H1 (cell line): ENCODE data around the gene AARSD1. TPM values are rescaled to one million over a fixed set of nuclear protein-coding genes. Genes with fewer than 3 reads are reported as not detected.
"Not testable (repeated sequence)": the region's sequence is repeated elsewhere in the genome, so short reads cannot be mapped to it uniquely, and the experiment has no call there.

Source experiments
- CTCF ChIA-PET: fragments of 300-600 bp; sonication (Branson Sonifier 250); formaldehyde crosslinking; loops from one replicate; lab custom pipeline; 2021; ENCODE audit not compliant: partially characterized antibody; lab: Charles Lee
- POLR2A ChIA-PET: fragments of 300-600 bp; sonication (Branson Sonifier 250); formaldehyde crosslinking; loops from one replicate; lab custom pipeline; 2021; ENCODE audit warnings: inconsistent platforms; ENCODE audit not compliant: partially characterized antibody; lab: Charles Lee
- DNase-seq, 2 experiments: peaks; one replicate each; pipeline versions ENCODE4 v3.0.0 to v3.0.0-alpha.2; 2010 to 2022; ENCODE audit warnings: low spot score in 2 of 2, low read depth in 1 of 2, mixed read lengths in 1 of 2
- FAIRE-seq: peaks from 2 replicates; lab custom pipeline; 2011; peaks lifted over from hg19 to GRCh38; lab: Jason Lieb, UNC
- H2AFZ ChIP-seq: 2 replicates; pipeline ENCODE4 v1.8.1; 2012; ENCODE audit warnings: low read length, inconsistent platforms
- H2AK5ac ChIP-seq: 2 replicates; pipeline ENCODE4 v1.6.1; 2013; ENCODE audit warnings: low read depth, low read length
- H2BK120ac ChIP-seq: replicated peaks from 2 replicates; pipeline ENCODE3; 2013; ENCODE audit warnings: low read depth, low read length, inconsistent platforms
- H2BK12ac ChIP-seq: 2 replicates; pipeline ENCODE4 v1.6.1; 2013; ENCODE audit warnings: low read depth, low read length
- H2BK15ac ChIP-seq: 2 replicates; pipeline ENCODE4 v1.6.1; 2013; ENCODE audit warnings: low read length
- H2BK20ac ChIP-seq: 2 replicates; pipeline ENCODE4 v1.6.1; 2013; ENCODE audit warnings: low read length
- H2BK5ac ChIP-seq: 2 replicates; pipeline ENCODE4 v1.6.1; 2013; ENCODE audit warnings: low read depth, low read length
- H3K14ac ChIP-seq: 2 replicates; pipeline ENCODE4 v1.6.1; 2013; ENCODE audit warnings: inconsistent platforms; ENCODE audit not compliant: insufficient read length
- H3K18ac ChIP-seq: 2 replicates; pipeline ENCODE4 v1.6.1; 2013; ENCODE audit warnings: low read length; ENCODE audit errors: extremely low read depth
- H3K23ac ChIP-seq: 2 replicates; pipeline ENCODE4 v1.6.1; 2013; ENCODE audit warnings: inconsistent platforms; ENCODE audit not compliant: insufficient read length
- H3K23me2 ChIP-seq: 2 replicates; pipeline ENCODE4 v1.6.1; 2013; ENCODE audit warnings: low read depth, low read length
- H3K27ac ChIP-seq: 2 replicates; pipeline ENCODE4 v1.6.1; 2011; ENCODE audit warnings: low read depth, low read length, inconsistent platforms
- H3K27me3 ChIP-seq, 4 experiments: replicated peaks in 1 of 4; 1 replicate in 1 of 4; 2 replicates in 3 of 4; pipeline versions ENCODE4 v1.6.1 to v1.8.1; 2011 to 2013; ENCODE audit warnings: low read length in 3 of 4, mild to moderate bottlenecking in 3 of 4, inconsistent platforms in 2 of 4, mixed read lengths in 2 of 4, moderate library complexity in 1 of 4; ENCODE audit not compliant: control insufficient read depth in 3 of 4, insufficient read depth in 3 of 4; ENCODE audit errors: extremely low read depth in 1 of 4
- H3K36me3 ChIP-seq, 4 experiments: 2 replicates each; pipeline versions ENCODE4 v1.6.1 to v1.8.1; 2011 to 2013; ENCODE audit warnings: mild to moderate bottlenecking in 4 of 4, low read length in 3 of 4, moderate library complexity in 2 of 4, control low read depth in 1 of 4, inconsistent platforms in 1 of 4; ENCODE audit not compliant: insufficient read depth in 4 of 4, control insufficient read depth in 2 of 4
- H3K4ac ChIP-seq: replicated peaks from 2 replicates; pipeline ENCODE3; 2013; ENCODE audit warnings: low read length, low read depth, mixed read lengths, inconsistent platforms; ENCODE audit not compliant: insufficient read length
- H3K4me1 ChIP-seq, 4 experiments: replicated peaks in 1 of 4; 1 replicate in 1 of 4; 2 replicates in 3 of 4; pipeline versions ENCODE4 v1.6.1 to v1.8.1; 2011 to 2013; ENCODE audit warnings: low read length in 3 of 4, inconsistent platforms in 2 of 4, mixed read lengths in 1 of 4; ENCODE audit not compliant: insufficient read depth in 4 of 4, control insufficient read depth in 3 of 4
- H3K4me2 ChIP-seq, 2 experiments: 2 replicates each; pipeline versions ENCODE4 v1.6.1 to v1.8.1; 2011 to 2013; ENCODE audit warnings: low read depth in 2 of 2, low read length in 2 of 2, control low read depth in 1 of 2, inconsistent platforms in 1 of 2, mild to moderate bottlenecking in 1 of 2; ENCODE audit not compliant: insufficient read depth in 1 of 2
- H3K4me3 ChIP-seq, 4 experiments: fragments of 200-600, 300-600 bp in 1 of 4; sonication (generic), shearing (Covaris generic), sonication (Bioruptor Twin) in 1 of 4; 2 replicates each; pipeline versions ENCODE4 v1.5.1 to v1.8.1; 2011 to 2016; ENCODE audit warnings: low read length in 4 of 4, low read depth in 3 of 4, control low read depth in 2 of 4, inconsistent platforms in 2 of 4, mild to moderate bottlenecking in 2 of 4, mixed read lengths in 1 of 4, moderate library complexity in 1 of 4; ENCODE audit not compliant: insufficient read depth in 2 of 4; ENCODE audit errors: extremely low read depth in 1 of 4
- H3K56ac ChIP-seq: replicated peaks from 2 replicates; pipeline ENCODE3; 2013; ENCODE audit warnings: low read depth, mild to moderate bottlenecking, mixed read lengths, low read length, inconsistent platforms; ENCODE audit not compliant: insufficient read length
- H3K79me1 ChIP-seq: 2 replicates; pipeline ENCODE4 v1.6.1; 2013; ENCODE audit warnings: low read depth, low read length, control low read depth
- H3K79me2 ChIP-seq, 2 experiments: 2 replicates each; pipeline versions ENCODE4 v1.6.1 to v1.8.1; 2012 to 2013; ENCODE audit warnings: low read length in 2 of 2, mild to moderate bottlenecking in 2 of 2, inconsistent platforms in 1 of 2; ENCODE audit not compliant: insufficient read depth in 2 of 2, control insufficient read depth in 1 of 2
- H3K9ac ChIP-seq, 4 experiments: replicated peaks in 1 of 4; 1 replicate in 1 of 4; 2 replicates in 3 of 4; pipeline versions ENCODE4 v1.6.1 to v1.8.1; 2011 to 2013; ENCODE audit warnings: low read depth in 3 of 4, low read length in 3 of 4, control low read depth in 2 of 4, mild to moderate bottlenecking in 2 of 4, moderate library complexity in 2 of 4, inconsistent platforms in 1 of 4; ENCODE audit errors: extremely low read depth in 1 of 4
- H3K9me3 ChIP-seq, 2 experiments: 2 replicates each; pipeline versions ENCODE4 v1.6.1 to v1.8.1; 2012 to 2013; ENCODE audit warnings: mild to moderate bottlenecking in 2 of 2, moderate library complexity in 2 of 2, control low read depth in 1 of 2, inconsistent platforms in 1 of 2, low read depth in 1 of 2, low read length in 1 of 2, mixed read lengths in 1 of 2; ENCODE audit not compliant: insufficient read depth in 2 of 2
- H4K20me1 ChIP-seq, 2 experiments: replicated peaks in 1 of 2; 2 replicates each; pipeline versions ENCODE3 to v1.8.1; 2011 to 2013; ENCODE audit warnings: inconsistent platforms in 2 of 2, low read length in 2 of 2, mild to moderate bottlenecking in 1 of 2; ENCODE audit not compliant: insufficient read depth in 2 of 2, control insufficient read depth in 1 of 2
- H4K5ac ChIP-seq: 2 replicates; pipeline ENCODE4 v1.6.1; 2013; ENCODE audit warnings: low read length, low read depth, mixed read lengths, inconsistent platforms; ENCODE audit not compliant: insufficient read length
- H4K8ac ChIP-seq: 2 replicates; pipeline ENCODE4 v1.8.0; 2013; ENCODE audit warnings: mild to moderate bottlenecking, moderate library complexity, low read length, inconsistent platforms; ENCODE audit not compliant: insufficient read depth; ENCODE audit errors: extremely low read depth
- H4K91ac ChIP-seq: replicated peaks from 2 replicates; pipeline ENCODE3; 2013; ENCODE audit warnings: low read length, mixed read lengths, inconsistent platforms; ENCODE audit not compliant: insufficient read length
- WGBS, 2 experiments: shearing (Covaris generic) in 1 of 2; methylation state at CpG; one replicate each; pipeline versions ENCODE4 v1.1.6 to v1.1.7; 2013 to 2015; ENCODE audit warnings: low lambda C conversion rate in 2 of 2, mixed read lengths in 2 of 2, inconsistent platforms in 1 of 2, low coverage in 1 of 2, missing lambda C conversion rate in 1 of 2; ENCODE audit not compliant: insufficient replicate concordance in 2 of 2, insufficient coverage in 1 of 2, insufficient read length in 1 of 2; ENCODE audit errors: extremely low coverage in 1 of 2, missing lambda C conversion rate in 1 of 2; 5-methylcytosine and 5-hydroxymethylcytosine counted together
- polyA plus RNA-seq, 7 experiments: library from polyadenylated mRNA; depleted of rRNA in 3 of 7; stranded (reverse) in 5 of 7; unstranded in 2 of 7; fragments of >200 nt in 5 of 7; fragments of 200-250 nt in 2 of 7; gene quantifications; 1 replicate in 5 of 7; 2 replicates in 1 of 7; 4 replicates in 1 of 7; pipeline versions ENCODE4 v1.2.1 to v1.2.3, GENCODE V29; 2011 to 2013; ENCODE audit warnings: missing spikeins in 2 of 7, mixed read lengths in 2 of 7
- total RNA-seq: library from RNA; stranded (reverse); fragmentation: NEBNext Ultra II Directional; extraction: Animal tissue kit (Norgen Biotek cat#: 25700); gene quantifications from 2 replicates; pipeline ENCODE4 v1.2.1, GENCODE V29; 2021

The AARSD1 gene
- total and polyA plus RNA-seq, 2 of the 8 experiments (the other 6 are each of a cell fraction or from before 2014, with no cell fraction given), result 51.5 to 58.8 TPM

DNA sequence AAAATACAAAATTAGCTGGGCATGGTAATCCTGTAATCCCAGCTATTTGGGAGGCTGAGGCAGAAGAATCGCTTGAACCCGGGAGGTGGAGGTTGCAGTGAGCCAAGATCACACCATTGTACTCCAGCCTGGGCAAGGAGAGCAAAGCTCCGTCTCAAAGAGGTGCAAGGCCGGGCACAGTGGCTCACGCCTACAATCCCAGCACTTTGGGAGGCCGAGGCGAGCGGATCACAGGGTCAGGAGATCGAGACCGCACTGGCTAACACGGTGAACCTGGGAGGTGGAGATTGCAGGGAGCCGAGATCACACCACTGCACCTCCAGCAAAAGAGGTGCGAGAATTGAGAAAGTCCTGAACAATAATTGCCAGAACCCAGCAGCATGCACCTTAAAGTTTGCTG, 36.6 kb upstream of the AARSD1 start:
- not testable (repeated sequence) for H4K20me1 ChIP-seq, H3K4me2 ChIP-seq

More for the DNA sequence above, 36.6 kb upstream of the AARSD1 start:
- H3K23ac ChIP-seq, H3K27me3 ChIP-seq, H2BK12ac ChIP-seq, H3K56ac ChIP-seq, H3K9me3 ChIP-seq, H3K4ac ChIP-seq, H3K27ac ChIP-seq, H2AFZ ChIP-seq, H3K4me3 ChIP-seq, H2BK15ac ChIP-seq, H2BK120ac ChIP-seq, H4K91ac ChIP-seq, H3K18ac ChIP-seq, FAIRE-seq, H2BK20ac ChIP-seq, H2AK5ac ChIP-seq, DNase-seq, H3K79me1 ChIP-seq, H4K5ac ChIP-seq, H3K14ac ChIP-seq, H3K23me2 ChIP-seq: not testable (repeated sequence)
- WGBS, 2 experiments, result 95% methylated on average over 13 of the region's 13 CpGs; no CpG with 5 or more reads in 1 of the 2 experiments
- H3K9ac ChIP-seq, result peak overlapping the region in 1 of 4 experiments; percentile 45; a peak in 2 of 7 replicates
- H3K36me3 ChIP-seq, result peaks cover 18 to 48% (median 33%) of the 10 kb centered on the region in 4 experiments
- H3K79me2 ChIP-seq, result peaks cover 11 to 20% of the 10 kb centered on the region in 2 experiments
- H2BK5ac ChIP-seq, result 0 out of 2 replicates have a peak overlapping the region, but pooled peaks have one; percentile 60
- POLR2A ChIA-PET, result interaction anchor here (0.6 to 8.2 kb wide), 7 partner anchors 12 to 155 kb away, joined by 3 to 123 read pairs (median 4); partner anchors contain the start of genes RND2 and VAT1
- peak overlapping the region; percentile 78; the same call in 1 of the 2 replicates for H4K8ac ChIP-seq
- H3K4me1 ChIP-seq, result peaks cover 3 to 12% (median 4%) of the 10 kb centered on the region in 4 experiments; a peak in 6 of 7 replicates
- CTCF ChIA-PET, result interaction anchor here (0.5 to 1.3 kb wide), 2 partner anchors 14 to 413 kb away, joined by 3 read pairs; no protein-coding TSS in a partner anchor
